Measurements from ENCODE around the gene SOD1. TPM values are rescaled to one million over a fixed set of nuclear protein-coding genes. Genes with fewer than 3 reads are reported as not detected.

Gene SOD1
- total and polyA plus RNA-seq, 2 of the 13 experiments (the other 11 are each of a cell fraction or from before 2014, with no cell fraction given): 317 to 537 TPM

GRCh38 chr21:31696424-31696823 is 36.9 kb downstream of the SOD1 start:
- Histone ChIP-seq H3K9me3 (ENCODE audit: low read length) (no peaks in the 10 kb centered on the region), H2AFZ (ENCODE audit: low read length) (no peak overlapping the region), H3K4me1 (ENCODE audit: insufficient read depth, low read length) (no peaks in the 10 kb centered on the region), H3K79me2 (ENCODE audit: insufficient read depth, low read length) (no peaks in the 10 kb centered on the region), H3K36me3 (replicated peaks in 1 of 2; ENCODE audit: control insufficient read depth in 1 of 2, insufficient read depth in 2 of 2, low read length in 2 of 2) (peaks cover 16 to 89% of the 10 kb centered on the region in 2 experiments), H4K20me1 (ENCODE audit: insufficient read depth, low read length) (no peaks in the 10 kb centered on the region; the same call in 1 of the 2 replicates), H3K9ac (ENCODE audit: insufficient read depth, low read depth, low read length) (no peak overlapping the region), H3K4me2 (ENCODE audit: low read depth, low read length) (no peak overlapping the region), H3K27me3 (ENCODE audit: control insufficient read depth in 1 of 2, insufficient read depth in 2 of 2, low read length in 2 of 2) (no peaks in the 10 kb centered on the region), H3K27ac (ENCODE audit: extremely low read length, insufficient read depth, low read length) (no peak overlapping the region), H3K4me3 (replicated peaks in 1 of 3; ENCODE audit: insufficient read depth in 1 of 3, low read depth in 2 of 3, low read length in 3 of 3) (no peak overlapping the region)
- DNase-seq (ENCODE audit: low spot score): no peak
- POLR2A ChIA-PET: no interaction called here
- FAIRE-seq: no peak
- no peak for ATAC-seq
- 98% methylated on average over 6 of the region's 6 CpGs for WGBS (ENCODE audit: low lambda C conversion rate)
- in situ Hi-C loops (cut with HindIII; ENCODE audit: extremely low pct_ligation_motif_present, low pct_unique_long_range_greater_than_20kb): no loop called here
- CTCF ChIA-PET (ENCODE audit: low intra/inter-chr PET ratio, low total read pairs): no interaction called here
- TF ChIP-seq ZNF619 (CRISPR knock-in tag; IDR thresholded peaks at IDR 0.05) (no peak), AGO2 (optimal IDR thresholded peaks at IDR 0.05; ENCODE audit: low read depth, low read length) (peak; percentile 26)
- intact Hi-C loops (cut with micrococcal nuclease; ENCODE audit: unreplicated experiment): no loop called here
- no TSS peak for BruUV-seq (replicated peaks)

GRCh38 chr21:31698461-31698860 is 39.0 kb downstream of the SOD1 start:
- Histone ChIP-seq H3K4me3 (replicated peaks in 1 of 3; ENCODE audit: insufficient read depth in 1 of 3, low read depth in 2 of 3, low read length in 3 of 3) (no peak overlapping the region), H3K27me3 (ENCODE audit: control insufficient read depth in 1 of 2, insufficient read depth in 2 of 2, low read length in 2 of 2) (no peaks in the 10 kb centered on the region), H3K9me3 (ENCODE audit: low read length) (no peaks in the 10 kb centered on the region), H4K20me1 (ENCODE audit: insufficient read depth, low read length) (peaks cover 5% of the 10 kb centered on the region; the same call in 1 of the 2 replicates), H3K27ac (ENCODE audit: extremely low read length, insufficient read depth, low read length) (no peak overlapping the region), H3K36me3 (replicated peaks in 1 of 2; ENCODE audit: control insufficient read depth in 1 of 2, insufficient read depth in 2 of 2, low read length in 2 of 2) (peaks cover 17 to 90% of the 10 kb centered on the region in 2 experiments), H2AFZ (ENCODE audit: low read length) (no peak overlapping the region), H3K4me1 (ENCODE audit: insufficient read depth, low read length) (no peaks in the 10 kb centered on the region), H3K9ac (ENCODE audit: insufficient read depth, low read depth, low read length) (no peak overlapping the region), H3K79me2 (ENCODE audit: insufficient read depth, low read length) (peaks cover 13% of the 10 kb centered on the region), H3K4me2 (ENCODE audit: low read depth, low read length) (no peak overlapping the region)
- in situ Hi-C loops (cut with HindIII; ENCODE audit: extremely low pct_ligation_motif_present, low pct_unique_long_range_greater_than_20kb) (no loop called here), intact Hi-C loops (cut with micrococcal nuclease; ENCODE audit: unreplicated experiment) (no loop called here)
- FAIRE-seq (no peak), DNase-seq (ENCODE audit: low spot score) (no peak), ATAC-seq (no peak)
- no TSS peak for BruUV-seq (replicated peaks)
- POLR2A ChIA-PET: no interaction called here
- CTCF ChIA-PET (ENCODE audit: low intra/inter-chr PET ratio, low total read pairs): no interaction called here
- no peak for TF ChIP-seq SUZ12 (IDR thresholded peaks at IDR 0.05; ENCODE audit: low read depth, low read length)
- no peak for TF ChIP-seq POLR2G (IDR thresholded peaks at IDR 0.05; ENCODE audit: low read depth, low read length)
- TF ChIP-seq RBM22 (optimal IDR thresholded peaks at IDR 0.05; ENCODE audit: low read length): peak; percentile 39
- TF ChIP-seq GPN1 (CRISPR knock-in tag; IDR thresholded peaks at IDR 0.05; ENCODE audit: borderline replicate concordance): no peak
- no peak for TF ChIP-seq ZNF576 (CRISPR knock-in tag; IDR thresholded peaks at IDR 0.05)
